ENCODE results near the gene SSB.

DNA sequence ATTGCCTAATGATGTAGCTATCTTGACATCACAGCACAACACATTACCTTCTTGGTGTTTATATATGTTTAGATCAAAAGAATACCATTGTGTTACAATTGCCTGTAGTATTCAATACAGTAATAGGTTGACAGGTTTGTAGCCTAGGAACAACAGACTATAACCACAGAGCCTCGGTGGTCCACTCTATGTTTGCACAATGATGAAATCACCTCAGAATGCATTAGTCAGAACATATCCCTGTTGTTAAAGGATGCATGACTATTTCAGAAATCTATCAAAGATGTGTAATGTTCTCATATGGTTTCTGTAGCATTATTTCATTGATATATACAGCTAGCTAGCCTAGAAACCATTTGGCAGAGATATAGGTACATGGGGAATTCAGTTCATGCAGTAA is 17.2 kb downstream of the SSB start:
- TF ChIP-seq, protein P1, sequence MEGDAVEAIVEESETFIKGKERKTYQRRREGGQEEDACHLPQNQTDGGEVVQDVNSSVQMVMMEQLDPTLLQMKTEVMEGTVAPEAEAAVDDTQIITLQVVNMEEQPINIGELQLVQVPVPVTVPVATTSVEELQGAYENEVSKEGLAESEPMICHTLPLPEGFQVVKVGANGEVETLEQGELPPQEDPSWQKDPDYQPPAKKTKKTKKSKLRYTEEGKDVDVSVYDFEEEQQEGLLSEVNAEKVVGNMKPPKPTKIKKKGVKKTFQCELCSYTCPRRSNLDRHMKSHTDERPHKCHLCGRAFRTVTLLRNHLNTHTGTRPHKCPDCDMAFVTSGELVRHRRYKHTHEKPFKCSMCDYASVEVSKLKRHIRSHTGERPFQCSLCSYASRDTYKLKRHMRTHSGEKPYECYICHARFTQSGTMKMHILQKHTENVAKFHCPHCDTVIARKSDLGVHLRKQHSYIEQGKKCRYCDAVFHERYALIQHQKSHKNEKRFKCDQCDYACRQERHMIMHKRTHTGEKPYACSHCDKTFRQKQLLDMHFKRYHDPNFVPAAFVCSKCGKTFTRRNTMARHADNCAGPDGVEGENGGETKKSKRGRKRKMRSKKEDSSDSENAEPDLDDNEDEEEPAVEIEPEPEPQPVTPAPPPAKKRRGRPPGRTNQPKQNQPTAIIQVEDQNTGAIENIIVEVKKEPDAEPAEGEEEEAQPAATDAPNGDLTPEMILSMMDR (IDR thresholded peaks at IDR 0.05 in 4 of 5, conservative IDR thresholded peaks at IDR 0.05 in 1 of 5), result no peak
- no peak for TF ChIP-seq POLR2A (IDR thresholded peaks at IDR 0.05)
